HG03354 (cell line): ENCODE measurements around the gene ANAPC7.
"Not testable (repeated sequence)": the region's sequence is repeated elsewhere in the genome, so short reads cannot be mapped to it uniquely, and the experiment has no call there.

Source experiments
- ATAC-seq: cut with Tn5 transposase; IDR thresholded peaks from one replicate; pipeline ENCODE4 v1.9.1; 2021; ENCODE audit warnings: mild to moderate bottlenecking; ENCODE audit not compliant: unreplicated experiment, poor library complexity, severe bottlenecking

Gene ANAPC7

DNA sequence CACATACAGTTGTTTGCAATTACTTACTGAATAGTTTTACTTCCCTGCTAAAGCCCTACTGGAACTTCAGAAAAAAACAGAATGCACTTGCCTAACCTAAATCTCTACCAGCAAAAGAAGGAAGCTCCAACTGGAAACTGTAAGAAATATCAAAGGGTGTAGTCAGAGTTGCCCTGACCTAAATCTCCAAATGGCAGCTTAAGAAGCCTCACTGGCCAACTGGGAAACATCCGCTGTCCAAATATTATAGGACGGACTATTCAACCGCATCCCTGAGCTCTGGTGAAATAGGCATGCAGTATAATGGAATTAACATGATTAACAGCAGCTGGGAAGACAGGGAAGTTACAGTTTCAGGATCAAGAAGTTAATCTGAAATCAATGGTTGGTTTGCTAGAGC lies 24.3 kb downstream of the ANAPC7 start:
- ATAC-seq: no peak

DNA sequence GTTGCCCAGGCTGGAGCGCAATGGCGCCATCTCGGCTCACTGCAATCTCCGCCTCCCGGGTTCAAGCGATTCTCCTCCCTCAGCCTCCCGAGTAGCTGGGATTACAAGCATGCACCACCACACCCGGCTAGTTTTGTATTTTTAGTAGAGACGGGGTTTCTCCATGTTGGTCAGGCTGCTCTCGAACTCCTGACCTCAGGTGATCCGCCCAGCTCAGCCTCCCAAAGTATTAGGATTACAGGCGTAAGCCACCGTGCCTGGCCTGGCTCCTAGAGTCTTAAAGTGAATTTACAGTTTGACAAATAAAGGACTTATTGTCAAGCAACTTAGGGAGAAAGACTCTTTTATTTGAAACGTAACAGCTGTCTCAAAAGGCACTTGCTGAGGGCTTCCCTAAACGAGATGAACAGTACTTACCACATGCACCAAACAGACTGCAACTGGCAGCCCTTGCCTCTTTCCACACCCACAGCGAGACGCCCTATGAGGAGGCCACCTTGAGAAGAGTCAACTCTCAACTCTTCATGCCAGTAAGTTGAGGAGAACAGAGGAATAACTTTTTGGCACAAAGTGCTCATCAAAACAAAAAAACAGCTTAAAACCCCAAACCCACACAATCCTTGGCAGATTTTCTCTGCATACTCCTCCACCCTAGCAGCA lies 25.2 kb downstream of the ANAPC7 start:
- not testable (repeated sequence) for ATAC-seq

GRCh38 chr12:110373962-110374611 lies 29.4 kb downstream of the ANAPC7 start:
- no peak for ATAC-seq

GRCh38 chr12:110373425-110373824 lies 30.1 kb downstream of the ANAPC7 start:
- no peak for ATAC-seq

DNA sequence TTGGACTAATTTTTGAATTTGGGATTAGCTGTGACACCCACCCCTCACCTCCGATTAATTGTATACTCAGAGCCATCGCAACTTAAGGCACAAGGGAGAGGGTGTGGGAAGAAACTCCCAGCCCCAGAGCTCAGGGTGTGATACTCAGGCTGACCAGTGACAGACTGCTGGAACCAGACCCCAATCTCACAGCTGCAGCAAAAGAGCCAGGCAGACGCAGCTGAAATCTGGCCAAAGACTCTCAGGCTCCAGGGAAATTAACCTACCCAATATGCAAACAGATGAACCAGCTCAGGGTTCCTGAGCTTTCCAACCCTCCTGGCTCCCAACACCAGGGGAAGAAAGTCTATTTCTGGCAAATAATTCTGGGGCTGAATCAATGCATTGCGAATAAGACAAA lies 30.5 kb downstream of the ANAPC7 start:
- ATAC-seq: no peak

DNA sequence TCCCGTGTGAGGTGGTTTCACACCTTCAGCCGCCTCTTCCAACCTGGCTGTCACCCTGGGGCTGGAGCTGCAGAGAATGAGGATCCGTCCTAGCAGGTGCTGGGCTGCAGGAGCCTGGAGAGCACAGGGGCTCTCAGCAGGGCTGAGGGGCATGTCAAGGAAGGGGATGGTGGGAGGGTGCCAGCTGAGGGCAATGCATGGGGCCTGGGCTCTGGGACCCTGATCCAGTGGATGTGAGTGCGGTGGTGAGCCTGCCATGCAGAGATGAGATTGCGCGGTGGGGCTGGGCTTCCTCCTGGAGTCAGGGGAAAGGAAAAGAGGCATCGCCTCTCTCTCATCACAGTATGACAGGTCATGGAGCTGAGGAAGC lies 31.5 kb downstream of the ANAPC7 start:
- no peak for ATAC-seq

DNA sequence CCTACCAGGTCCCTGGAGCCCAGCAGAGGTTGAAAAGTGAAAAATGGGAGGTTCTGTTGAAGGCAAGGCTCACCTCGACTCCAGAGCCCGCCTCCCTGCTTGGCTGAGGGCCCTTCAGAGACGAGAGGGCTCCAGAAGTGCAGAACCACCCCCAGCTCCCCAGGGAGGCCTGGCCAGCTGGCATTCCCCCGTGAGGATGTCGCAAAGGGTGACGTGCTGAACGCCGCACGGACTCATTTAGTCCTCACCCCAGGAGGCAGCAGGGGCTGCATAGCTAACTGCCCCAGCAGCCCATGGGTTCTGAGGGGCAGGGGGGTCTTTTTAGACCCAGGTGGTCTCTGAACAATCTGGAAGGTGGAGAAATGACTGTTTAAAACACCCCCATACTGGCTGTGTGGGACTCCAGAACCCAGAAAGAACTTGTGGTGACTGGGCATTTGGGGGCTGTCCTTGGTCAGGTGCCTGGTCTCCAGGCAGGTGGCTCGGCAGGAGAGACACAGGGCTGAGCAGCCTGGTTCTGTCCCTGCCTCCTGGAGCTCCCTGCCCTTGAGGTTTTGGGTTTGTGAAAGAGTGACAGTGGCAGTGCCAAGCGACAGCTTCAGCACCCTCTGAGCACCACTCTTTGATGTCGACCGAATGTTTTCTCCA lies 32.0 kb downstream of the ANAPC7 start:
- ATAC-seq: peak; percentile 78

- no peak for ATAC-seq
Measured at GRCh38 chr12:110370732-110371231, 32.7 kb downstream of the ANAPC7 start.

- ATAC-seq: no peak
Measured at GRCh38 chr12:110369992-110370391, 33.5 kb downstream of the ANAPC7 start.

DNA sequence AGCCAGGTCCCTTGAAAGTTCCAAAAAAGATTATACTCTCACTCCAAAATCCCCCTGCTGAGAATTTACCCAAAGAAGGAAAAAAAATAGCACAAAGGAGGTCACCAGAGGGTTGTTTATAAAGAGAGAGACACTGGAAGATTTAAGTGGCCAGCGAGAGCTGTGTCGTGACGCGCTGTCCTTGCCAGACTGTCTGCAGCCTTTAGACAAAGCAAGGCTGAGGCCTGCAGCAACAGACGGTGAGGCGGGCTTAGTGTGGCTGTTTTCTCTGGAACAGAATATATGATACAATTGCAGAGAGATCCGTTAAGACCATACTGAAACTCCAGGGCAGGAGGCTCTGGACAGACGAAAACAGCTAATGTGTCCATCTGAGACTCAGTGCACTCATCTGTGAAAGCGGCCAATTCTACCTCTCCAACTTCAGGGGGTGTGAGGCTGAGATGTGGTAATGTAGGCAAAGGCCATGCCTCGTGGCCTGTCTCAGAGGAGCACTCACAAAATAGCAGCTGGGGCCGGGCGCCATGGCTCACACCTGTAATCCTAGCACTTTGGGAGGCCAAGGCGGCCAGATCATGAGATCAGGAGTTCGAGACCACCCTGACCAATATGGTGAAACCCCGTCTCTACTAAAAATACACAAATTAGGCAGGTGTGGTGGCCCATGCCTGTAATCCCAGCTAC lies 36.2 kb downstream of the ANAPC7 start:
- no peak for ATAC-seq

DNA sequence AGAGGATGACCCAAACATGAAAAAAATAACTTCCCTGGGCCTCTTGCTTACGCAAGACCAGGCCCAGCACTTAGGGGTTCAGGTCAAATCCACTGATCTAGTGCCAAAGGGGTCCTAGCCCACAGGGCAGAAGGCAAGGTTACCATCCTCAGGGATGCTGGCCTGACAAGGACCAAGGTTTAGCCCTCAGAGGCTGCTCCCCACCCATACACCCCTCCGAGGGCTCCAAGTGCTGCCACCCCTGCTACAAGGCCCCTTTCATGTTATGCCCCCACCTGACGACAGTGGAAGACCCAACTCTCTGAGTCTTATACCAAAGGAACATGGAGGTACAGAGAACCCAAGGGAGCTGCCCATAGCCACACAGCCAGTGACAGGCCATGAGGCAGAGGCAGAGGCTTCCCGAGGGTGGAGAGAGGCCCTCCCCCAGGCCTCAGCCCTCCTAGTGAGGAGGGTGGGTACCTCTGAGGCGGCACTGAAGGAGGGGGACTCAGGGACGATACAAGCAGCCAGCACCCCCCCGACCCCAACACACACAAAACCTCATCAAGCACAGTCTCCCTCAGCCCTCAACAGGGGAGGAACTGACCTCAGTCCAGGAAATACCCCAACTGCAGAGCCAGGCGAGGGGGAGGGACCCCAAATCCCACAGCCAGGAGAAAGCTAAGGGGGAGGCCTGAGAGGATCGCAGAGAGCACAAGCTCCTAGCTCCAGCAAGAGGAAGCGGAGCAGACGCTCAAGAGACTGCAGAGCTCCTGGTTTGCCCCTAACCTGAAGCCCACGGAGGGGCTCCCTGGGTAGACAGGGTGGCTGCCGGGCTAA lies 37.0 kb downstream of the ANAPC7 start:
- ATAC-seq: no peak

- ATAC-seq: no peak
Measured at GRCh38 chr12:110365489-110366320, 37.8 kb downstream of the ANAPC7 start.

DNA sequence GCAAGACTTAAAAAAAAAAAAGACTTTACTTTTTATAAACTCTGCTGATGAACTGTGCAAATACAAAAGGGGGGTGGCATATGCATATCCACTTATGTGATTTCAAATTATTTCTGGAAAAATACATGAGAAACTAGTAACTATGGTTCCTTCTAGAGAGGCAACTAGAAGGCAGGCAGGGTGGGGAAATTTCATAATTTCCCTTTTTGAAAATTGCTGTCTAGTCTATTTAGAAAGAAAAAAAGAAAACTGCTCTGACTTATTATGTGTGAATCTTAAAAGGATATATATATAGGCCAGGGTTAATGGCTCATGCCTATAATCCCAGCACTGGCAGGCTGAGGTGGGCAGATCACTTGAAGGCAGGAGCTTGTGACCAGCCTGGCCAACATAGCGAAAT lies 42.3 kb downstream of the ANAPC7 start:
- no peak for ATAC-seq

DNA sequence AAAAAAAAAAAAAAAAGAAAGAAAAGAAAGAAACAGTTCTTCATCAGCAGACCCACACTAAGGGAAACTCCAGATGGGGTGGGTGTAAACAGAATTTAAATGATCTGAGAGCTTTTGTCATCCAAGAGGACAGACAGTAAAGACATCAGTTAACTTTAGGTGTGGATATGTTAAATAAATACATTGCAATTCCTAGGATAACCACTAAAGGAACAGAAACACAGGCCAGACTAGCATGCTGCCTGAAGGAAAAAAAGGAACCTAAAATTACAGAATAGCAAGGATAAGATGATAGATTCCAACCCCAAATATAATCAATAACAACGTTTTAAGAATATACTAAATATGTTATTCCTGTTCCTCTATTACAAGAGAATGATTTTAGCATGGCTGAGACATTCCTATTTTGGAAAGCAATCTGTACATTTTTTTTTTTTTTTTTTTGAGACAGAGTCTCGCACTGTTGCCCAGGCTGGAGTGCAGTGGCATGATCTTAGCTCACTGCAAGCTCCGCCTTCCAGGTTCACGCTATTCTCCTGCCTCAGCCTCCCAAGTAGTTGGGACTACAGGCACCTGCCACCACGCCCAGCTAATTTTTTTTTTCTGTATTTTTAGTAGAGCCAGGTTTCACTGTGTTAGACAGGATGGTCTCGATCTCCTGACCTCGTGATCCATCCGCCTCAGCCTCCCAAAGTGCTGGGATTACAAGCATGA lies 45.0 kb downstream of the ANAPC7 start:
- ATAC-seq: not testable (repeated sequence)

DNA sequence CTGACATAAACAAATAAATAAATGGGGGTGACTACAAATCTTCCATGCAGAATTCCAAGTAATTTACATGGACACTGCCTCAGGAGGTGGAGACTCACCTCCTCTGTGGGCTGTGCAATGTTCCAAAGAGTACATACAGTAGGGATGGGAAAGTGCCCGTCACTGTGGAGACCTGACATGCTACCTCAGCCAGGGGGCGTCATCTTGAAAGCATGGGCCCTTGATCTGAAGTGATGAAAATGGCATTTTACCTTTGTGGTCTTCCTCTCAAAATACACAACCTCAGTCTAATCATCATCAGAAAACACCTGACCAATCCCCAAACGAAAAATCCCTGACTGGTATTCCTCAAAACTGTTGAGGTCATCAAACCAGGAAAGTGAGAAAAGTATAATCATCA lies 48.4 kb downstream of the ANAPC7 start:
- no peak for ATAC-seq

DNA sequence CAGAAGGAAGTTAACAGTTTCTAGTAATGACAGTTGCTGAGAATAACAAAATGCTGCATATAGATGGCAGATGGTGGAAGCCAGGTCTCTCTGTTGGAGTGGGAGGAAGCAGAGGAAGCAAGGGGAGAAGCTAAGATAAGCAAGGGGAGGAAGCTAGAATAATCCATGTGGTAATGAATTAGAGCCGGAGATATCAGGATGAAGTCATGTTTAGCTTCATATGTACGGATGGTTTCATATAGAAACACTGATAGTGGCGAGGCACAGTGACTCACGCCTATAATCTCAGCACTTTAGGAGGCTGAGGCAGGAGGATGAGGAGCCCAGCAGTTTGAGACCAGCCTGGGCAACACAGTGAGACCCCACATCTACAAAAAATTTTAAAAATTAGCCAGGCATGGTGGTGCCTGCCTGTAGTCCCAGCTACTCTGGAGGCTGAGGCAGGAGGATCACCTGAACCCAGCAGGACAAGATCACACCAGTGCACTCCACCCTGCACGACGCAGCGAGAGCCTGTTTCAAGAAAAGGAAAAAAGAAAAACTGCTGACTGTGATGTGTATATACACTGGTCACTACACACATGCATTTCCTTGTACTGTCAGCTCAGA lies 49.2 kb downstream of the ANAPC7 start:
- ATAC-seq: no peak

GRCh38 chr12:110353211-110353965 lies 50.1 kb downstream of the ANAPC7 start:
- no peak for ATAC-seq
